Measurements from ENCODE around the gene PLK1.

PLK1 gene

GRCh38 chr16:23700093-23700492 is 21.4 kb downstream of the PLK1 start:
- DNase-seq (ENCODE audit: low read depth): no peak
- TF ChIP-seq CTCF (conservative IDR thresholded peaks at IDR 0.05; ENCODE audit: low read length): no peak
- H3K4me3 ChIP-seq (ENCODE audit: low read length): no peak overlapping the region

GRCh38 chr16:23700509-23700908 is 21.8 kb downstream of the PLK1 start:
- no peak for DNase-seq (ENCODE audit: low read depth)
- no peak overlapping the region for H3K4me3 ChIP-seq (ENCODE audit: low read length)
- no peak for TF ChIP-seq CTCF (conservative IDR thresholded peaks at IDR 0.05; ENCODE audit: low read length)

- DNase-seq (ENCODE audit: low read depth): no peak
- TF ChIP-seq CTCF (conservative IDR thresholded peaks at IDR 0.05; ENCODE audit: low read length): no peak
- no peak overlapping the region for H3K4me3 ChIP-seq (ENCODE audit: low read length)
Observed at GRCh38 chr16:23701045-23701444, 22.4 kb downstream of the PLK1 start.

GRCh38 chr16:23702951-23703350 is 24.3 kb downstream of the PLK1 start:
- no peak overlapping the region for H3K4me3 ChIP-seq (ENCODE audit: low read length)
- no peak for DNase-seq (ENCODE audit: low read depth)
- no peak for TF ChIP-seq CTCF (conservative IDR thresholded peaks at IDR 0.05; ENCODE audit: low read length)

GRCh38 chr16:23704772-23705516 is 26.3 kb downstream of the PLK1 start:
- no peak for DNase-seq (ENCODE audit: low read depth)
- H3K4me3 ChIP-seq (ENCODE audit: low read length): no peak overlapping the region
- no peak for TF ChIP-seq CTCF (conservative IDR thresholded peaks at IDR 0.05; ENCODE audit: low read length)

GRCh38 chr16:23705517-23705902 is 26.8 kb downstream of the PLK1 start:
- no peak for DNase-seq (ENCODE audit: low read depth)
- no peak for TF ChIP-seq CTCF (conservative IDR thresholded peaks at IDR 0.05; ENCODE audit: low read length)
- no peak overlapping the region for H3K4me3 ChIP-seq (ENCODE audit: low read length)

GRCh38 chr16:23706439-23706838 is 27.8 kb downstream of the PLK1 start:
- TF ChIP-seq CTCF (conservative IDR thresholded peaks at IDR 0.05; ENCODE audit: low read length): no peak
- DNase-seq (ENCODE audit: low read depth): no peak
- H3K4me3 ChIP-seq (ENCODE audit: low read length): no peak overlapping the region
